ENCODE data around the gene LCA5. TPM values are rescaled to one million over a fixed set of nuclear protein-coding genes. Genes with fewer than 3 reads are reported as not detected.

Gene LCA5
- total RNA-seq, 1 experiment from 2014 or later = 0.73 TPM

GRCh38 chr6:79455446-79455845, 81.8 kb downstream of the LCA5 start:
- no peak for ATAC-seq
- no peak overlapping the region for H3K27ac ChIP-seq (ENCODE audit: low read length)
- ChIA-PET POLR2A (ENCODE audit: unreplicated experiment) (no interaction called here), CTCF (no interaction called here)
- H3K9me3 ChIP-seq (ENCODE audit: low read length) = no peaks in the 10 kb centered on the region
- no peaks in the 10 kb centered on the region for H4K20me1 ChIP-seq (ENCODE audit: low read length)
- BruUV-seq (replicated peaks) = no TSS peak
- H3K9me2 ChIP-seq (replicated peaks; ENCODE audit: low read length) = no peaks in the 10 kb centered on the region
- H3F3A ChIP-seq (ENCODE audit: low read length, unreplicated experiment) = no peaks in the 10 kb centered on the region
- no peak overlapping the region for H3K9ac ChIP-seq (ENCODE audit: low read length)
- intact Hi-C loops (cut with micrococcal nuclease) = no loop called here
- no peak overlapping the region for H2AFZ ChIP-seq (ENCODE audit: low read length)
- H3K4me3 ChIP-seq (ENCODE audit: low read length) = no peak overlapping the region
- H3K36me3 ChIP-seq (ENCODE audit: low read depth, low read length) = no peaks in the 10 kb centered on the region
- H3K27me3 ChIP-seq (ENCODE audit: low read length) = no peaks in the 10 kb centered on the region
- no peaks in the 10 kb centered on the region for H3K4me1 ChIP-seq (ENCODE audit: insufficient read depth, low read length)
- DNase-seq = no peak
- no peaks in the 10 kb centered on the region for H3K79me2 ChIP-seq (ENCODE audit: low read length)
- no peak for TF ChIP-seq CTCF (conservative IDR thresholded peaks at IDR 0.05; ENCODE audit: low read depth, low read length)
- no peak for TF ChIP-seq EZH2phosphoT487 (IDR thresholded peaks at IDR 0.05; ENCODE audit: borderline replicate concordance, low read length)
- no peak for TF ChIP-seq EZH2 (IDR thresholded peaks at IDR 0.05; ENCODE audit: low read length, unreplicated experiment)
- H3K4me2 ChIP-seq (ENCODE audit: low read length) = no peak overlapping the region

- no peak overlapping the region for H3K4me3 ChIP-seq (ENCODE audit: low read length)
- intact Hi-C loops (cut with micrococcal nuclease) = no loop called here
- H3K9me2 ChIP-seq (replicated peaks; ENCODE audit: low read length) = no peaks in the 10 kb centered on the region
- no peak for ATAC-seq
- no peaks in the 10 kb centered on the region for H3F3A ChIP-seq (ENCODE audit: low read length, unreplicated experiment)
- no peak overlapping the region for H3K4me2 ChIP-seq (ENCODE audit: low read length)
- H3K36me3 ChIP-seq (ENCODE audit: low read depth, low read length) = no peaks in the 10 kb centered on the region
- CTCF ChIA-PET = no interaction called here
- H3K79me2 ChIP-seq (ENCODE audit: low read length) = no peaks in the 10 kb centered on the region
- POLR2A ChIA-PET (ENCODE audit: unreplicated experiment) = no interaction called here
- no peaks in the 10 kb centered on the region for H3K27me3 ChIP-seq (ENCODE audit: low read length)
- no TSS peak for BruUV-seq (replicated peaks)
- H3K9ac ChIP-seq (ENCODE audit: low read length) = no peak overlapping the region
- H4K20me1 ChIP-seq (ENCODE audit: low read length) = no peaks in the 10 kb centered on the region
- no peak overlapping the region for H3K27ac ChIP-seq (ENCODE audit: low read length)
- no peak for DNase-seq
- no peak for TF ChIP-seq CTCF (conservative IDR thresholded peaks at IDR 0.05; ENCODE audit: low read depth, low read length)
- no peaks in the 10 kb centered on the region for H3K9me3 ChIP-seq (ENCODE audit: low read length)
- no peaks in the 10 kb centered on the region for H3K4me1 ChIP-seq (ENCODE audit: insufficient read depth, low read length)
- no peak overlapping the region for H2AFZ ChIP-seq (ENCODE audit: low read length)
Measured at GRCh38 chr6:79453558-79454042, 83.6 kb downstream of the LCA5 start.

GRCh38 chr6:79450984-79451383, 86.2 kb downstream of the LCA5 start:
- DNase-seq = no peak
- Histone ChIP-seq H3K27ac (ENCODE audit: low read length) (no peak overlapping the region), H2AFZ (ENCODE audit: low read length) (no peak overlapping the region), H4K20me1 (ENCODE audit: low read length) (no peaks in the 10 kb centered on the region), H3K4me1 (ENCODE audit: insufficient read depth, low read length) (0 out of 2 replicates have a peak, but pooled peaks cover 3% of the 10 kb centered on the region), H3K9me2 (replicated peaks; ENCODE audit: low read length) (no peaks in the 10 kb centered on the region), H3K4me3 (ENCODE audit: low read length) (no peak overlapping the region), H3K27me3 (ENCODE audit: low read length) (no peaks in the 10 kb centered on the region), H3K9ac (ENCODE audit: low read length) (no peak overlapping the region), H3K79me2 (ENCODE audit: low read length) (no peaks in the 10 kb centered on the region), H3K9me3 (ENCODE audit: low read length) (no peaks in the 10 kb centered on the region), H3K4me2 (ENCODE audit: low read length) (no peak overlapping the region), H3F3A (ENCODE audit: low read length, unreplicated experiment) (no peaks in the 10 kb centered on the region), H3K36me3 (ENCODE audit: low read depth, low read length) (no peaks in the 10 kb centered on the region)
- no peak for ATAC-seq
- TF ChIP-seq CTCF (conservative IDR thresholded peaks at IDR 0.05; ENCODE audit: low read depth, low read length) = no peak
- TF ChIP-seq EZH2 (IDR thresholded peaks at IDR 0.05; ENCODE audit: low read length, unreplicated experiment) = no peak
- no peak for TF ChIP-seq EZH2phosphoT487 (IDR thresholded peaks at IDR 0.05; ENCODE audit: borderline replicate concordance, low read length)
- ChIA-PET CTCF (no interaction called here), POLR2A (ENCODE audit: unreplicated experiment) (interaction anchor here (0.6 kb wide), 1 partner anchor 22 kb away, joined by 3 read pairs; no protein-coding TSS in a partner anchor)
- BruUV-seq (replicated peaks) = no TSS peak
- intact Hi-C loops (cut with micrococcal nuclease) = no loop called here
